GM18511 (cell line): ENCODE results near the gene NDUFAF2.
"Not testable (repeated sequence)": the region's sequence is repeated elsewhere in the genome, so short reads cannot be mapped to it uniquely, and the experiment has no call there.

Experiments used
- ATAC-seq: cut with Tn5 transposase; IDR thresholded peaks from one replicate; pipeline ENCODE4 v1.9.1; 2021; ENCODE audit warnings: mild to moderate bottlenecking, moderate library complexity; ENCODE audit not compliant: unreplicated experiment

The NDUFAF2 gene

DNA sequence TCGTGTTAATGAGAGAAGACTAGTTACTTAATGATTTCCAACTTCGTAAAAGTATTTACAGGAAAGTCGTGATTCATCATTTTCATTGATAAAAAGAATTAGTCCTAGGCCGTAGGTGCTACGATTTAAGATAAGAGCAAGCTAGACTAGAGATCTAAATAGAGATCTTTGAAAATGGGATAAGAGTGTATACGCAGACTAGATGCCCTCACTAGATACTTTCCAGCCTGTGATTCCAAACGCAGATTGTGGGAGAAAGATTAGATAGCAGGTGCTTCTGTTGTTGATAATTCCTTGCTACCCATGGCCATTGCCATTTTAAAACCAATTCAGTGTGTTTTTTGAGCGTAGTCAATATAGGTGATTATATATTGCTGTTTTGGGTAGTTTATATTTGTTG, 223.9 kb downstream of the NDUFAF2 start:
- no peak for ATAC-seq

DNA sequence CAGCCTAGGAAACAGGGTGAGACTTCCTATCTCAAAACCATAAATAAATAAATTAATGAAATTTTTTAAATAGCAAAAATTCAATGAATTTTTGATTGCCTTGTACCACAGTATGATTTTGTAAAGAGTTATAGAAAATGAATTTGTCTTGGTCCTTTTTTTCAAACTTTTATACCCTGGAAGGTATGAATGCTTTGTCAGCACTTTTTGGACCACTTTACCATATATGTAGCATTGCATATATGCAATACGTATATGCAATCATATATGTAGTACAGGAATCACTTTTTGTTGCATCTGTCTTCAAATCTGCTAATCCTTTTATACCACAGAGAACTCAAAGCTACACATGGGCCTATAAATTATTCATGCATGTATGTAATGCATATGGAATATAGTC, 226.5 kb downstream of the NDUFAF2 start:
- ATAC-seq = no peak

DNA sequence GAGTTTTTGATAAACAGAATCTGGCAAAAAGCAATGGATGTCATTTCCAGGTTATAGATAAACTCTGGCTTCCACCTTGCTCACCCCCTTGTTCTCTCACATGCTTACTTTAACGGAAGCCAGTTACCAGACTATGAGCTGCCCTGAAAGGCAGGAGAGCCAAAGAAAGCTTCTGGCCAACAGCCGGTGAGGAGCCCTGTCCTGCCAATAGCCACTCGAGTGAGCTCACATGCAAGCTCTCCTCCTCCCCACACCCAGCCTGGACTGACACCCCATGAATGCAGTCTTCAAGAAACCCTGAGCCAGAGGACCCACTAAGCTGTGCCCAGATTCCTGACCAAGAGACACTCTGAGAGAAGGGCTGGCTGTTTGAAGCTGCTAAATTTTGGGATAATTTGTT, 231.6 kb downstream of the NDUFAF2 start:
- no peak for ATAC-seq

DNA sequence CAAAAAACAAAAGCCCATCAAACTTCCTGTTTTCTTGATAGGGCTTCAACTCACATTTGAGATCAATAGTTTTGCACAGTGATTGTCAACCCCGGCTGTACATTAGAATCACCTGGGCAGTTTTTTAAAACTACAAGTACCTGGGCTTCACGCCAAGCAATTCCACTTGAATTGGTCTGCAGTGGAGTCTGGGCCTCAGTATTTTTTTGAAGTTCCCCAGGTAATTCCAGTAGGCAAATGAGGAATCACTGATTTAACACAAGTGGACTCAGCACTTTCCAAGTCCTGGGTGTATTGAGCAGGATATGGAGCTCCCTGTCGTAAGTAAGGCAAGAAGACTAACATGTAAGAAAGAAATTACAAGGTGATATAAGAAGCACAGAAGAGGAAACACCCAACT, 232.1 kb downstream of the NDUFAF2 start:
- ATAC-seq = no peak

DNA sequence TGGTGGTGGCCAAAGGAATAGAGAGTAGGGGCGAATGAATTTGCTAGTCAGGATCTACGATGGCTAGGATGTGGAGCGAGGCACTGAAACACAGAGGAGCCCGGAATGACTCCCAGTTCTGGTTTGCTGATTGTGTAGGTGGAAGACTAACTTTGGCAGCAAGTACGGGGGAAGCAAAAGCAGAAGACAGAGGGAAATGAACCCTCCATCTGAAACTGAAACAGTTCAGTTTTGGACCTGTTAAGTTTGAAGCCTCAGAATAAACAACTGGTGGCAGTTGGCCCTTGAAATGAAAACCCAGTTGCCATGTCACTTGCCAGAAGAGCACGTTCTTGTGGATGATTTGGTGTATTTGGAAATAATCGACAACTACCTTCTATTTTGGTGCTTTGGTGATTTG, 232.7 kb downstream of the NDUFAF2 start:
- peak; percentile 90 for ATAC-seq

DNA sequence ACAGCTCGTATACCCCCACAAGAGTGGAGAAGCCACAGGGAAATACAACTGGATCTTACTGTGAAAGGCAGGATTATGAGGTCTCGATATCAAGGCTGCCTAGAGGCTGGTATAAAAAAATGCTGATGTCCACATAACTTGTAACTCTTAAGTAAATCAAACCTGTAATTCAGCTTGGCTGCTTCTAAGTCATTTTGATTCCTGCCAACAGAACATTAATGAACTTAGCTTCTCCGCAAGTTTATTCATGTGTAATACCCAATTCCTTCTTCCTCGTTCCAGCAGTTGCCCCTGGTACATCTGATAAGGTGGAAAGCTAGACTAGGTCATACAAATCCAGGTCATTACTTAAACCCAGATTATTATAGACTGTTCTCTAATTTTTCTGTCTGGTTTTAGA, 233.7 kb downstream of the NDUFAF2 start:
- ATAC-seq = no peak

DNA sequence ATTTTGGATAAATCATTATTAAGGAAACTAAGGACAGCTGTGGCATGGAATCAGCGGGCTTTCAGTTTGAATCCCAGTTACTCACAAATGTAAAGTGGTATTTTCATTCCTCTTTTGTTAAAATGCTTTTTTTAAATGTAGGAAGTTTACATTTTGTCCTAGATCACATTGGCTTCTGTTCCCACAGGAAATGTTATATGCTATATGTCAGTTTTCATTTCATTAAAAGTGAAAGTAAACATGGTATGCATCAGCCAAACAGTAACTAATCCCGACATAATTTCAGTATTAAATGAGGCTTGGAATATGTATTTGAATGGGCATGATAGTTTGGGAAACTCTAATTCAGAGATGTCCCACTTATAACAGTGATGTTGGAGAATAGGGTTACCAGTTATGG, 235.9 kb downstream of the NDUFAF2 start:
- ATAC-seq = no peak

DNA sequence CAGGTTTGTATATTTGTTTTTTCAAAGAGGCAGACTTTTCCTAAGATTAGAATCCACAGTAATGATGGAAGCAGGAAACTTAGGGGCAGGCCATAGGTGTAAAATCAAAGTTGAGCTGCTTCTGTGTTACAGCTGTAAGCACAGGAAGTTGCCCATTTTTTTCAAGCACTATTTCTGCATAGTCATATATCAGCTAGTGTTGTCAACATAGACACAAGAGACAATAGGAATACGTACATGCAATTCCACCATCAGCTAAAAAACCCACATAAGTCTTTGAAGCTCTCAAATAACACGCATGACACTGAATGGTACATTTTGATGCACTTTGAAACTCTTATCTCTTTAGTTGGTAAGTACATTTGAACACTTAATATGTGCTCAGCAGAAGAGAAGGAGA, 237.4 kb downstream of the NDUFAF2 start:
- ATAC-seq = no peak

DNA sequence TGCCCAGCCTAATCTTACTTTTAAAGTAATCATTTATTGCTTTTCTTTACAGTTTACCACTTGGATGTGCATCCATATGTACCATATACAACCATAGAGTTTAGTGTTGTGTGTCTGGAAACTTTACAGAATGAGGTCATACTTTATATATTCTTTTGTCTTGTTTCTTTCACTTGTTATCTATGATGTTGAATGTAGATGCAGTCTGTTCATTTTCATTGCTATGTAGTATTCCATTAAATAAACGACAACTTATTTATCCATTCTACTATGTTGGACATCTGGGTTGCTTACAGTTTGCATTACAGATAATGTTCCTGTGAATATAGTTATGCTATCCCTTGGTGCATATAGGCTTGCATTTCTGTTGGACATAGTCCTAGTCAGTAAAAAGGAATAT, 238.5 kb downstream of the NDUFAF2 start:
- no peak for ATAC-seq

DNA sequence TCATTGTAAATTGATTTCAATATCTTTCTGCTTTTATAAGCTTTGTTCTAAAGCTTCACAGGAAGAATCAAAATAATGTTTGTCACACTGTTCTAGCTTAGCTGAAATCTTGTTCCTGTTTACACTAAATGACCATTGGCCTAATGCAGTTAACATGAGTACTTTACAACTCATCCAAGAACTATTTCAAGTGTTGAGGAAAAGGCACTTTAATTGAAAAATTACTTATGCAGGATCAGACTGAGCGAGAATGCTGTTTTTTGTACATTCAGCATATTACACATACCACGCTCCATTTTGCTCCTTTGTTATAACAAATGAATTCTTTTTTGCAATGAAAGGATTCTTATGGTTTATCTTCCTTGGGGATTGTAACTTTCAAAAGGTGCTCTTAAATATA, 239.7 kb downstream of the NDUFAF2 start:
- ATAC-seq = no peak

DNA sequence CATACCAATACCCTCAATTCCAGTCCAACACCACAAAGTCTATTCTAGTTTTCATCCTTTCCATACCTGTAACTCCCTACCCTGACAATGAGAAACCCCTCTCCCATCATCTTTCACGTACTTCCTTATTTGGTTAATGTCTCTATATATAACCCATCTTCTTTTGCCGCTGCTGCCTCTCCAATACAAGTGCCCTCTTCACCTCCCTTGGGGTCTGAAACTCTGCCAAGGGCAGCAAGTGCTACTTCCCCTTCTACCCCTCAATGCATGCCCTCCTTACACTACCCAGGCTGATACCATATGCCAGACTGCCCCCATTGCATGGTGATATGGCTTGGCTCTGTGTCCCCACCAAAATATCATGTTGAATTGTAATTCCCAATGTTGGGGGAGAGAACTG, 241.6 kb downstream of the NDUFAF2 start:
- ATAC-seq = no peak

DNA sequence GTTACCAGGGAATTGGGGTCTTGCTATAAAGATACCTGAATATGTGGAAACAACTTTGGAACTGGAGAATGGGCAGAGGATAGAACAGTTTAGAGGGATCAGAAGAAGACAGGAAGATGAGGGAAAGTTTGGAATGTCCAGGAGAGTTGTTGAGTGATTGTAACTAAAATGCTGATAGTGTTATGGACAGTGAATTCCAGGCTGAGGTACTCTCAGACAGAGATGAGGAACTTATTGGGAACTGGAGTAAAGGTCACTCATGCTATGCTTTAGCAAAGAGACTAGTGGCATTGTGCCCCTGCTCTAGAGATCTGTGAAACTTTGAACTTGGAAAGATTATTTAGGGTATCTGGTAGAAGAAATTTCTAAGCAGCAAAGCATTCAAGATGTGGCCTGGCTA, 242.3 kb downstream of the NDUFAF2 start:
- ATAC-seq = not testable (repeated sequence)

DNA sequence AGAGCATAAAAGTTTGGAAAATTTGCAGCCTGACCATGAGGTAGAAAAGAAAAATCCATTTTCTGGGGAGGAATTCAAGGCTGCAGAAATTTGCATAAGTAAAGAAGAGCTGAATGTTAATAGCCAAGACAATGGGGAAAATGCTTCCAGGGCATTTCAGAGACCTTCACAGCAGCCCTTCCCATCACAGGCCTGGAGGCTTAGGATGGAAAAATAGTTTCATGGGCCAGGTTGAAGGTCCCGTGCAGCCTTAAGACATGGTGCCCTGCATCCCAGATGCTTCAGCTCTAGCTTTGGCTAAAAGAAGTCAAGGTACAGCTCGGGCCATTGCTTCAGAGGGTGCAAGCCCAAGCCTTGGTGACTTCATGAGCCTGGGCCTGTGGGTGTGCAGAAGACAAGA, 242.8 kb downstream of the NDUFAF2 start:
- not testable (repeated sequence) for ATAC-seq

DNA sequence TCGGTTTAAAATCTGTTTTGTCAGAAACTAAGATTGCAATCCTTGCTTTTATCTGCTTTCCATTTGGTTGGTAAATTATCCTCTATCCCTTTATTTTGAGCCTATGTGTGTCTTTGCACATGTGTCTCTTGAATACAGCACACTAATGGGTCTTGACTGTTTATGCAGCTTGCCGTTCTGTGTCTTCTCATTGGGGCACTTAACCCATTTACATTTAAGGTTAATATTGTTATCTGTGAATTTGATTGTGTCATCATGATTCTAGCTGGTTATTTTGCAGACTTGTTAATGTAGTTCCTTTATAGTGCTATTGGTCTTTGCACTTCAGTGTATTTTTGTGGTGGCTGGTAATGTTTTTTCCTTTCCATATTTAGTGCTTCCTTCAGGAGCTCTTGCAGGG, 253.6 kb downstream of the NDUFAF2 start:
- no peak for ATAC-seq

DNA sequence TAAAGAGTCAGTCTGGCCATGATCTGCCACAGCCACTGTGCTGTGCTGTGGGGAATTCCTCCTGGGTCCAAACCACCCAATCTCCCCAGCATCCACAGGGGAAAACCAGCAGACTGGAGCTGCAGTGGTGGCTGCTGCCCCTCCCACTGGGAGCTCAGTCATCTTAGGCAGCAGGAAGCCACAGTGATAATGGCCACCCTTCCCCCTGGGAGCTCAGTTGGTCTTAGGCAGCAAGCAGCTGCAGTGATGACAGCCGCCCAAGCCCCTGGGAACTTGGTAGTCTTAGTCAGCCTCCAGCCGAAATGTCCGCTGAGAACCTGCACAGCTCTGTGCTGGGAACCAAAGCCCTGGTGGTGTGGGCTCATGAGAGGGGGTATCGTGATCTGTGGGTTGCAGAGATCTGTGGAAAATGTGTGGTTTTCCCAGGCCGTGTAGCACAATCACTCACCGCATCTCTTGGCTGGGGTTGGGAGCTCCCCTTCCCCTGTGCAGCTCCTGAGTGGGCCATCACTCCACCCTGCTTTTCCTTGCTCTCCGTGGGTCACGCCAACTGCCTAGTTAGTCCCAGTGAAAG, 255.7 kb downstream of the NDUFAF2 start:
- ATAC-seq = peak; percentile 70

DNA sequence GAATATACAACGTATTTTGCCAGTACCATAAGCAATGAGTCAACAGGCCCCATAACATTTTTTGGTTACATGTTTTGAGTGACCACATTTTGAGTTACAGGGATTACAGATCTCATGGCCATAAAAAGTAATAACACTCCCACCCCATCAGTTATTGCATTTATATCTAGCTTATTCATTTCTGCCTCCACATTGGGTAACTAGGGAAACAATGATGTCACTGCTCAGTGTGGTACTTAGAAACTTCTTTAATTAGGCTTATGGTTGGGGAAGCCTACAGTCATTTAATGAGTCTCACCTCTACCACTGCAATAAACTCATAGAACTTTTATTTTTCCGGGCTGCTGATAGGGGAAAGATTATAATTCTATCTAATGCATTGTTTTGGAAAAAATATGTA, 257.2 kb downstream of the NDUFAF2 start:
- peak; percentile 46 for ATAC-seq
